Keratinocyte (primary cell): ENCODE results near the gene TMEM139.

Experiments
- EZH2 ChIP-seq: IDR thresholded peaks from one replicate; pipeline ENCODE4 v1.6.1; 2012; ENCODE audit warnings: inconsistent platforms, mild to moderate bottlenecking, low read length, moderate library complexity
- TF ChIP-seq, protein P1 (sequence below), 3 experiments: IDR thresholded peaks in 1 of 3; conservative IDR thresholded peaks in 1 of 3; optimal IDR thresholded peaks in 1 of 3; 2 replicates in 2 of 3; 3 replicates in 1 of 3; pipeline versions ENCODE3 to v1.5.1; 2011; ENCODE audit warnings: low read length in 3 of 3, mild to moderate bottlenecking in 3 of 3, moderate library complexity in 2 of 3, control low read depth in 1 of 3, inconsistent platforms in 1 of 3; ENCODE audit not compliant: insufficient read depth in 2 of 3; ENCODE audit errors: extremely low read depth in 1 of 3

DNA sequence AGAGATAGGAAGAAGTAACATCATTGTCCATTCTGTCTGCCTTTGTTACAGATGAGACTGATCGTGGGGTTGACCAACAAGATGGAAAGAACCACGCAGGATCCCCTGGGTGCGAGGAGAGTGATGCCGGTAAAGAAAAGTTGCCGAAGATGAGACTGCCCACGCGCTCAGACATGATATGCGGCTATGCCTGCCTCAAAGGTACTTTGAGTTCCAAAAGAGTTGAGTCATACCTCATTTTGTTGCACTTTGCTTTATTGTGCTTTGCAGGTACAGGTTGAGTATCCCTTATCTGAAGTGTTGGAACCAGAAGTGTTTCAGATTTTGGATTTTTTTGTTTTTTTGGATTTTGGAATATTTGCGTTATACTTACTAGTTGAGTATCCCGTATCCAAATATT, 19.0 kb downstream of the TMEM139 start:
- TF ChIP-seq, protein P1, sequence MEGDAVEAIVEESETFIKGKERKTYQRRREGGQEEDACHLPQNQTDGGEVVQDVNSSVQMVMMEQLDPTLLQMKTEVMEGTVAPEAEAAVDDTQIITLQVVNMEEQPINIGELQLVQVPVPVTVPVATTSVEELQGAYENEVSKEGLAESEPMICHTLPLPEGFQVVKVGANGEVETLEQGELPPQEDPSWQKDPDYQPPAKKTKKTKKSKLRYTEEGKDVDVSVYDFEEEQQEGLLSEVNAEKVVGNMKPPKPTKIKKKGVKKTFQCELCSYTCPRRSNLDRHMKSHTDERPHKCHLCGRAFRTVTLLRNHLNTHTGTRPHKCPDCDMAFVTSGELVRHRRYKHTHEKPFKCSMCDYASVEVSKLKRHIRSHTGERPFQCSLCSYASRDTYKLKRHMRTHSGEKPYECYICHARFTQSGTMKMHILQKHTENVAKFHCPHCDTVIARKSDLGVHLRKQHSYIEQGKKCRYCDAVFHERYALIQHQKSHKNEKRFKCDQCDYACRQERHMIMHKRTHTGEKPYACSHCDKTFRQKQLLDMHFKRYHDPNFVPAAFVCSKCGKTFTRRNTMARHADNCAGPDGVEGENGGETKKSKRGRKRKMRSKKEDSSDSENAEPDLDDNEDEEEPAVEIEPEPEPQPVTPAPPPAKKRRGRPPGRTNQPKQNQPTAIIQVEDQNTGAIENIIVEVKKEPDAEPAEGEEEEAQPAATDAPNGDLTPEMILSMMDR (optimal IDR thresholded peaks at IDR 0.05 in 1 of 3, IDR thresholded peaks at IDR 0.05 in 1 of 3, conservative IDR thresholded peaks at IDR 0.05 in 1 of 3; ENCODE audit: extremely low read depth in 1 of 3, insufficient read depth in 2 of 3, low read length in 3 of 3) = no peak
- TF ChIP-seq EZH2 = no peak
